Stomach (tissue), 9 donors: ENCODE measurements around the gene CAB39. TPM values are rescaled to one million over a fixed set of nuclear protein-coding genes. Genes with fewer than 3 reads are reported as not detected.

ENCODE experiments used
- DNase-seq, 2 donors: peaks; one replicate each; pipeline versions ENCODE4 v3.0.0 to v3.0.0-alpha.2; 2013 to 2019
- H3K27ac ChIP-seq, 5 donors: fragments of 200-600 bp in 4 of 5; sonication (generic) in 4 of 5; one replicate each; pipeline ENCODE4 v1.5.1; 2013 to 2019; ENCODE audit warnings: mild to moderate bottlenecking in 1 of 5, moderate library complexity in 1 of 5
- H3K27me3 ChIP-seq, 3 donors: fragments of 200-600 bp; sonication (generic); one replicate each; pipeline ENCODE4 v1.5.1; 2017 to 2019; ENCODE audit warnings: mixed run types in 1 of 3
- H3K36me3 ChIP-seq, 4 donors: fragments of 200-600 bp; sonication (generic); 1 replicate in 3 of 4; 2 replicates in 1 of 4; pipeline ENCODE4 v1.5.1; 2016 to 2019
- H3K4me1 ChIP-seq, 4 donors: fragments of 200-600 bp; sonication (generic); one replicate each; pipeline ENCODE4 v1.5.1; 2016 to 2019
- H3K4me3 ChIP-seq, 4 donors: fragments of 200-600 bp; sonication (generic) in 3 of 4; one replicate each; pipeline ENCODE4 v1.5.1; 2016 to 2019; ENCODE audit warnings: mild to moderate bottlenecking in 1 of 4
- H3K9me3 ChIP-seq, 4 donors: fragments of 200-600 bp; sonication (generic); one replicate each; pipeline ENCODE4 v1.5.1; 2016 to 2019
- CTCF ChIP-seq, 7 experiments: fragments of 450-650 bp in 4 of 7; fragments of 200-600 bp in 3 of 7; sonication (generic) in 3 of 7; IDR thresholded peaks; one replicate each; pipeline ENCODE4 v1.5.1; 2016 to 2019; ENCODE audit warnings: antibody characterized with exemption in 7 of 7, control low read depth in 2 of 7, mild to moderate bottlenecking in 1 of 7
- EP300 ChIP-seq: sonication (generic); formaldehyde crosslinking; IDR thresholded peaks from one replicate; pipeline ENCODE4 v1.6.1; 2017; ENCODE audit warnings: antibody characterized with exemption
- POLR2A ChIP-seq, 4 donors: fragments of 450-650 bp; IDR thresholded peaks; one replicate each; pipeline ENCODE4 v1.6.1; 2016; ENCODE audit warnings: antibody characterized with exemption in 4 of 4, control low read depth in 2 of 4, mild to moderate bottlenecking in 1 of 4, moderate library complexity in 1 of 4
- POLR2AphosphoS5 ChIP-seq, 3 donors: sonication (generic); formaldehyde crosslinking; IDR thresholded peaks; one replicate each; pipeline ENCODE4 v1.6.1; 2016; ENCODE audit warnings: antibody characterized with exemption in 3 of 3
- WGBS, 5 donors: extraction: QIAGEN DNeasy Blood & Tissue Kit in 3 of 5; methylation state at CpG; one replicate each; pipeline versions ENCODE4 v1.1.5 to v1.1.7; 2013 to 2018; 5-methylcytosine and 5-hydroxymethylcytosine counted together
- intact Hi-C: fragments of 100-400 bp; cut with DNase I; formaldehyde crosslinking; loops from one replicate; pipeline ENCODE4 v1.15.1; 2023; ENCODE audit warnings: low total_unique reads
- polyA plus RNA-seq, 3 donors: library from polyadenylated mRNA; stranded (reverse); fragments of 200-250 nt; gene quantifications; one replicate each; pipeline ENCODE4 v1.2.3, GENCODE V29; 2013
- total RNA-seq, 5 donors: library from RNA; depleted of rRNA; stranded (reverse); fragments of >200 nt; gene quantifications; one replicate each; pipeline versions ENCODE4 v1.1.0 to v1.2.3, GENCODE V29; 2014 to 2016
- donor health status: healthy with polysubstance abuse.
- donor health status: Bipolar disorder and iron deficiency.
- donor health status: healthy.

CAB39 gene
- total and polyA plus RNA-seq, 8 donors: 21.8 to 126 (median 84.5) TPM

- H3K4me1 ChIP-seq: peaks cover 0 to 8% (median 0%) of the 10 kb centered on the region in 4 donors
- H3K36me3 ChIP-seq: peaks cover 5 to 61% (median 35%) of the 10 kb centered on the region in 4 donors
- TF ChIP-seq CTCF (IDR thresholded peaks at IDR 0.05) (no peak), EP300 (no peak), POLR2A (IDR thresholded peaks at IDR 0.05) (no peak), POLR2AphosphoS5 (IDR thresholded peaks at IDR 0.05) (no peak)
- DNase-seq: no peak
- H3K27me3 ChIP-seq: no peaks in the 10 kb centered on the region
- intact Hi-C loops: loop anchor here (10.0 kb wide), 1 partner anchor 91 kb away; the partner anchor contains the start of gene CAB39
- no peak overlapping the region for H3K27ac ChIP-seq
- 77 to 83% (median 82%) methylated on average over 5 of the region's 5 CpGs for WGBS, 5 donors
- H3K9me3 ChIP-seq: no peaks in the 10 kb centered on the region
- H3K4me3 ChIP-seq: no peak overlapping the region
These were observed 92.8 kb downstream of the CAB39 start for GRCh38 chr2:230805353-230806017.

- Histone ChIP-seq H3K9me3 (no peaks in the 10 kb centered on the region), H3K4me1 (peaks cover 0 to 13% (median 0%) of the 10 kb centered on the region in 4 donors), H3K4me3 (no peak overlapping the region), H3K27ac (no peak overlapping the region), H3K36me3 (peaks cover 18 to 61% (median 38%) of the 10 kb centered on the region in 4 donors), H3K27me3 (no peaks in the 10 kb centered on the region)
- intact Hi-C loops: loop anchor here (10.0 kb wide), 1 partner anchor 93 kb away; the partner anchor contains the start of gene CAB39
- TF ChIP-seq CTCF (IDR thresholded peaks at IDR 0.05) (no peak), POLR2A (IDR thresholded peaks at IDR 0.05) (no peak), EP300 (no peak), POLR2AphosphoS5 (IDR thresholded peaks at IDR 0.05) (no peak)
- 67 to 85% (median 79%) methylated on average over 3 of the region's 3 CpGs for WGBS, 5 donors
- DNase-seq: no peak
These were observed 95.1 kb downstream of the CAB39 start for GRCh38 chr2:230807729-230808128.

- H3K27me3 ChIP-seq: no peaks in the 10 kb centered on the region
- H3K4me3 ChIP-seq: no peak overlapping the region
- no peak for DNase-seq
- peaks cover 0 to 13% (median 0%) of the 10 kb centered on the region in 4 donors for H3K4me1 ChIP-seq
- 88 to 92% (median 91%) methylated on average over 10 of the region's 10 CpGs for WGBS, 5 donors
- TF ChIP-seq POLR2A (IDR thresholded peaks at IDR 0.05): no peak
- TF ChIP-seq POLR2AphosphoS5 (IDR thresholded peaks at IDR 0.05): no peak
- no peak for TF ChIP-seq CTCF (IDR thresholded peaks at IDR 0.05)
- TF ChIP-seq EP300: no peak
- H3K27ac ChIP-seq: no peak overlapping the region
- H3K36me3 ChIP-seq: peaks cover 23 to 63% (median 43%) of the 10 kb centered on the region in 4 donors
- H3K9me3 ChIP-seq: no peaks in the 10 kb centered on the region
- intact Hi-C loops: loop anchor here (10.0 kb wide), 1 partner anchor 94 kb away; the partner anchor contains the start of gene CAB39
These were observed 96.4 kb downstream of the CAB39 start for GRCh38 chr2:230809015-230809414.

- no peak for TF ChIP-seq CTCF (IDR thresholded peaks at IDR 0.05)
- TF ChIP-seq POLR2A (IDR thresholded peaks at IDR 0.05): no peak
- TF ChIP-seq POLR2AphosphoS5 (IDR thresholded peaks at IDR 0.05): no peak
- TF ChIP-seq EP300: no peak
These were observed 97.1 kb downstream of the CAB39 start for GRCh38 chr2:230809677-230810251.

More at GRCh38 chr2:230809677-230810251, 97.1 kb downstream of the CAB39 start:
- 75 to 81% (median 79%) methylated on average over 8 of the region's 8 CpGs for WGBS, 5 donors
- Histone ChIP-seq H3K4me3 (no peak overlapping the region), H3K4me1 (peaks cover 0 to 13% (median under 1%) of the 10 kb centered on the region in 4 donors), H3K9me3 (no peaks in the 10 kb centered on the region), H3K27me3 (no peaks in the 10 kb centered on the region), H3K27ac (no peak overlapping the region), H3K36me3 (peaks cover 23 to 71% (median 51%) of the 10 kb centered on the region in 4 donors)
- intact Hi-C loops: loop anchor here (10.0 kb wide), 1 partner anchor 95 kb away; the partner anchor contains the start of gene CAB39
- no peak for DNase-seq
